Raji (cell line): Measurements from ENCODE around the gene SPIC.

ENCODE experiments used
- POLR2A ChIP-seq: IDR thresholded peaks from 2 replicates; pipeline ENCODE4 v1.6.1; 2011; ENCODE audit warnings: low read depth, low read length, control low read depth; ENCODE audit not compliant: insufficient read depth

Gene SPIC

GRCh38 chr12:101474711-101475386, at the start of gene SPIC:
Gene SPIC, plus strand, starts transcription at chr12:101475336. Its CDS starts 1,569 bp downstream, at chr12:101476905.
- TF ChIP-seq POLR2A, result no peak

DNA sequence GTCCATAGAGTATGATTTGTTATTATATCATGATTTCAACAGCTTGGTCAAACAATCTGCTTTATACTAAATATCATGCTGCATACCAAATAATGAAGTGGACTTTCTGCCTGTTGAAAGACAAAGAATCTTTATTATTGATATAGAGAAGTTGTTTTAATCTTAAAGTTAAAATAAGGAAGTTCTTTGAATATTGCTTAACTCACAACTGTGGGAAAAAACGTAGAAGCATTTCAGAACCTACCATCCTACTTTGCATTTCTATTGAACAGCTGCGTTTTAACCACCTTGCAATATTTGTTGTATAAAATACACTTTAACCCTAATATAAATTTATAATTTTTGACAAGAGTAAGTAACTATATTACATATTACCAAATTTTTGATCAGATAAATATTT, 44.7 kb upstream of the SPIC start:
- no peak for TF ChIP-seq POLR2A

GRCh38 chr12:101436136-101436535, 39.0 kb upstream of the SPIC start:
- no peak for TF ChIP-seq POLR2A

DNA sequence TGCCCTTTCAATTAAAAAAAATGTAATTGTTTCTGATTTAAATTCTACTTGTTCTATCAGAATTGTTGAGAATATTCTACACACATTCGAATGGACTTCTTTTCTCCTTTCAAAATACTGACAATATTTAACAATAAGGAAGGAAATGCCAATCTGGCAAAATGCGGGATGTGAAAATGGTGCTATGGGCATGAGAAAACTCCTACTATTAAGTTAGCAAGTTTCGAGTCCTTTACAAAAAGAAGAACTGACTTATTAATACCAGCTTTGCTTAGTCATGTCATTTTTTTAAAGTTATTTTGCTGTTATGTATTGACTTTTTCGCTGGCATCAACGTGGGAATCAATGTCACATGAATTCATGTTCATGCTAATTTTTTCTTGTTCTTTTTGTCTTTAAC, 35.9 kb upstream of the SPIC start:
- no peak for TF ChIP-seq POLR2A

DNA sequence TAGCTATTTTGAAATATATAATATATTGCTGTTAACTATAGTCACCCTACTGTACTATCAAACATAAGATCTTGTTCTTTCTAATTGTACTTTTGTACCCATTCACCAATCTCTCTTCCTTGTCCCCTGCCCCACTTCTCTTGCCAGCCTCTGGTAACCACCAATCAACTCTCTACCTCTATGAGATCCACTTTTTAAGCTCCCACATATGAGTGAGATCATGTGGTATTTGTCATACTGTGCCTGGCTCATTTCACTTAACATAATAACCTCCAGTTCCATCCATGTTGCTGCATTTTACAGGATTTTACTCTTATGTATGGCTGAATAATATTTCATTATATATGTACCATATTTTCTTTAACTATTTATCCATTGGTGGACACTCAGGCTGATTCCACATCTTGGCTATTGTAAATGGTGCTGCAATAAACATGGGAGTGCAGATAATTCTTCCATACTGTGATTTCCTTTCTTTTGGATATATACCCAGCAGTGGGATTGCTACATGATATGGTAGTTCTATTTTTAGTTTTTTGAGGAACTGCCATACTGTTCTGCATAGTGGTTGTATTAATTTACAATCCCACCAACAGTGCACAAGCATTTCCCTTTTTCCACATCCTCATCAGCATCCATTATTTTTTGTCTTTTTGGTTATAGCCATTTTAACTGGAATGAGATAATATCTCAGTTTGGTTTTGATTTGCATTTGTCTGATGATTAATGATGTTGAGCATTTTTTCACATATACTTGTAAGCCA, 33.5 kb upstream of the SPIC start:
- no peak for TF ChIP-seq POLR2A

DNA sequence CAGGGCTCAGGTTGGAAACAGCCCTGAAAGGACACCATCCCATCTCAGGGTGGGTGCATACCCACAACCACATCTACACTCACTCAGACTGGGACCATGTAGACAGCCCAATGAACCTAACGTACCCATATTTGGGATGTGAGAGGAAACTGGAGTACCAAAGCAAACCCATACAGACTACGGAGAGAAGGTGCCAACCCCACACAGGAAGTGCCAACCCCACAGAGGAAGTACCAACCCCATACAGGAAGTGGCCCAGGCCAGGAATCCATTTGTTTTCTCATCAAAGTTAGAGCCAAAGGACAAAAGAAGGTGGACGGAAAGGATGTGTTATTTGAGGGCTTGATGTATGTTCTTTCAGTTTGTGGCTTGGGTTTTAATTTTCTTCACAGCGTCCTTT, 19.5 kb upstream of the SPIC start:
- TF ChIP-seq POLR2A, result no peak

GRCh38 chr12:101459642-101460346, 15.3 kb upstream of the SPIC start:
- TF ChIP-seq POLR2A, result no peak

DNA sequence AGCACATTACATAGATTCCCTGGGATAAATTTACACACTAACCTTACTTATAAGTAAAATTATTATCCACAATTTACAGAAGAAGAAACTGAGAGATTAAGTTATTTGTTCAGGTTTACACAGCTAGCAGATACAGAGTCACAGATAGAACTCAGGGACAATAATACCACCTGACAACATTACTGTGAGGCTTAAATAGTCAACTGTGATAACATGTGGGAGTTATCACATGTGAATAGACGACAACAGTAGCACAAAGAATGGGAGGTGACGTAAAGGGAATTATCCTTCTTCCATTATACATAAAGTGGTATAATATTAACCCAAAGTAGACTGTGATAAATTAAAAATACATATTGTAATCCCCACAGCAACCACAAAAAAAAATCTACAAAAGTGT, 6.2 kb upstream of the SPIC start:
- no peak for TF ChIP-seq POLR2A

- no peak for TF ChIP-seq POLR2A
Observed at GRCh38 chr12:101470939-101471338, 4.2 kb upstream of the SPIC start.

DNA sequence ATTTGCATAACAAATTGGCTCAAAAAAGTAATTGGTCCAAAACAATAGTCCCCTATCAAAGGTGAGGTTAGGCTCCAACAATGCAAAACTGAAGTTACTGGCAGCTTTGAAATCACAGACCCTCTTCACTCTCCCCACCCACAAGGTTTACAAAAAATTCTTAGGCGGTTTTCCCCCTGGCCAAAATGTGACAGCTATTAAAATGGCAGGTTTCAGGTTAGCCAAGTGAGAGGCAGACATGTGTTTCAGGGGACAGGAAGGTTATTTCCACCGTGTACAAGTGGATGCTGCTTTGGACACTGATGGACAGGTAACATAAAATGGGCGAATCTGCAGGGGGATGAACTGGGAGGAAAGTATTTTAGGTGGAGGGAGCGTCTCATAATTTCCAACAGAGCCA, 888 bp upstream of the SPIC start:
- no peak for TF ChIP-seq POLR2A

DNA sequence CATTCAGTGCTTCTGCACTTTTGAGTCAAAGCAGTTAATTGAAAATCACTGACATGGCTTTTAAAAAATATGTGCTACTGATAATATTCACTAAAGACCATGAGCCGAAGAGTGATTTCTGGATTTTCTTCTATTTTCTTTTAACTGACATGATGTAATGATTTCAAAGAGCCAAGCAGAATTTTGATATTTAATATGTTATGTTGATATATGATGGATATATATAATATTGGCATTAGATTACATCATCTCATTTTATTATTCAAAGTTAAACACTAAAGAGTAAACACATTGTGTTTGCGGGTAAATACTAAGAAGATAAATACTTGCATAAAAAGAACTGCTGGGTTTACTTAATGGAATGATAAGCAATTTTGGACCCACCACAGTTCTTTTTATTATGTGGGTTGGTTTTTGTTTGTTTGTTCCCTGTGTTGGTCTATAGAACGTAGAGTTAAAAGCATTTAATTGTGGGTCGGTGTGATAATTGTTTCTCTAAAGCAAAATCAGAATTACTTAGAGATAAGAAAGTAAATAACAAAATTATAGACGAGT, 692 bp downstream of the SPIC start:
- TF ChIP-seq POLR2A, result no peak

DNA sequence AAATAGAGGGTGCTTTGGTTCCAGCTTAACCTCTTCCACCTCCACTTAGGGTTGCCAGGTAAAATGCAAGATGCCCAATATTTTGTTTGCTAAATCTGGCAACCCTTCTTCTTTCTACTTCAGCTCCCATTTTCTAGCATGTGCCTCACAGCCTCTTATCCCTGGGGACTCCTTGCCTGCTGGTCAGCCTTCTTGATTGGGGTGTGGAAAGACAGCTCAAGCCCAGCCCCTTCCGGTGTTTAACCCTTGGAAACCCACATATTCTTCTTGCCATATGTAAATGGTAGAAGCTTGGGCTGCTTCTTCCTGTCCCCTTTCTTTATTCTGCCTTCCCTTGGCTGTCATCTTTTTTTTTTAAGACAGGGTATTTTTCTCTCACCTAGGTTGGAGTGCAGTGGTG, 5.7 kb downstream of the SPIC start:
- no peak for TF ChIP-seq POLR2A

DNA sequence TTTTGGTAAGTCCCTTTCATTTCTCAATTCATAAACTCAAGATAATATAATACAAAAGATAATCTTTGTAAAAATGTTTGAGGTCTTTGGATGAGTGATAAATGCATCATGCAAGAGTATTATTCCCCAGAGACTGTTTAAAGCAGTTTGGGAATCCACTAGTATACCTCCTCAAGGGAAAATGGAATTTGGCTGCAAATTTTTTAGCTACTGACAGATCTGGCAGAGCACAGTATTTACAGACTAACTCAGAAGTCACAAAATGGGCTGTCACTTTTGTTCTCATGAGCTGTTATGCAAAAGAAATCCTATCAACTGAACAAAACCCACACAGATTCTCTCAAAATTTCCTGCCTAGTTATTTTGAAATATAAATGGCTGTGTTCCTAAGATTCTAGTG, 9.9 kb downstream of the SPIC start:
- no peak for TF ChIP-seq POLR2A

- TF ChIP-seq POLR2A, result no peak
Observed at GRCh38 chr12:101488469-101488868, 13.3 kb downstream of the SPIC start.

DNA sequence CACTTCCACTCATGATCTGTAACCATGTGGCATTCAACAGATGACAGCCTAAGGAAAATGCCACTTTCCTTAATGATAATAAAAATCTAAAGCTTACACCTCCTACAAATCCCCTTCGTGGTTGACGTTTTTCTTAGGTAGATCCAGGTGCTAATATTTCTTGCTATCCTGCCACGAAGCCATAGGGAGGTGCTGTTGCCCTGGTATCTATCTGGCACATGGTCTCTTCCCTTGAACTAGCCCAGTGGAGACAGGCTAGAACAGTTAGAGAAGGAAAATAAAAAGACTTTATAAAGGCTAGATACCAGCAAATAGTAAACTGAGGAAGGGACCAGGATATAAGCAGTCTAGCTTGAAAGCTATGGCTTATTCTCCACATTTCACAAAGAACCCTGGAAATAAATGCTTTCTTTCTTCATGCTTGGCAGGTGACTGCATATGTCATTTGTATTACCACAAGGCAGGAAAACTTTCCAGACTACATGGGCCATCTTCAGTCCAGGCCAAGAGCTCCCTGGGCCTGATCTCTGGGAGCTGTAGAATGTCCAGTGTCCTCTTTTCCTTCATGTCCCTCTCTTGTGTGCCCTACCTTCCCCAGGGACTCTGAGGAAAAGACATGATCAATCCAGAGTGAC, 15.3 kb downstream of the SPIC start:
- TF ChIP-seq POLR2A, result no peak
